GM23338 (cell line): ENCODE measurements around the gene ASIC5. TPM values are rescaled to one million over a fixed set of nuclear protein-coding genes. Genes with fewer than 3 reads are reported as not detected.

Experiments
- ATAC-seq: fragments of 200-7000 bp; cut with Tn5 transposase; 3 replicates; pipeline ENCODE4 v1.9.1; 2020
- DNase-seq: peaks from one replicate; pipeline ENCODE4 v3.0.0-alpha.2; 2015; ENCODE audit warnings: low spot score
- H2AFZ ChIP-seq: fragments of 200-600 bp; sonication (generic); 2 replicates; pipeline ENCODE4 v1.8.0; 2016; ENCODE audit warnings: antibody characterized with exemption, mild to moderate bottlenecking, moderate library complexity
- H3F3A ChIP-seq: fragments of 200-600 bp; sonication (generic); replicated peaks from 2 replicates; pipeline ENCODE4 v1.8.0; 2017; ENCODE audit warnings: antibody characterized with exemption, mixed run types, low read depth
- H3K27ac ChIP-seq: fragments of 200-600 bp; sonication (generic); 2 replicates; pipeline ENCODE4 v1.6.1; 2016; ENCODE audit warnings: low read depth
- H3K27me3 ChIP-seq: fragments of 200-600 bp; sonication (generic); 2 replicates; pipeline ENCODE4 v1.8.0; 2016; ENCODE audit warnings: mild to moderate bottlenecking, mixed run types, moderate library complexity; ENCODE audit not compliant: insufficient read depth
- H3K36me3 ChIP-seq: fragments of 200-600 bp; sonication (generic); 2 replicates; pipeline ENCODE4 v1.8.0; 2016; ENCODE audit warnings: mild to moderate bottlenecking; ENCODE audit not compliant: insufficient read depth
- H3K4me1 ChIP-seq: fragments of 200-600 bp; sonication (generic); 2 replicates; pipeline ENCODE4 v1.8.0; 2016; ENCODE audit warnings: mild to moderate bottlenecking, moderate library complexity; ENCODE audit not compliant: insufficient read depth
- H3K4me2 ChIP-seq: fragments of 200-600 bp; sonication (generic); 2 replicates; pipeline ENCODE4 v1.7.1; 2017; ENCODE audit warnings: mixed run types
- H3K4me3 ChIP-seq: fragments of 200-600 bp; sonication (generic); 2 replicates; pipeline ENCODE4 v1.6.1; 2016; ENCODE audit warnings: mixed run types
- H3K79me2 ChIP-seq: fragments of 200-600 bp; sonication (generic); replicated peaks from 2 replicates; pipeline ENCODE4 v1.8.0; 2017; ENCODE audit warnings: mild to moderate bottlenecking; ENCODE audit not compliant: insufficient read depth
- H3K9me2 ChIP-seq: fragments of 200-600 bp; sonication (generic); 2 replicates; pipeline ENCODE4 v1.8.0; 2017; ENCODE audit not compliant: insufficient read depth
- H4K20me1 ChIP-seq: fragments of 200-600 bp; sonication (generic); replicated peaks from 2 replicates; pipeline ENCODE4 v1.8.0; 2017; ENCODE audit warnings: mild to moderate bottlenecking; ENCODE audit not compliant: insufficient read depth
- H3K27ac Mint-ChIP-seq: 2 replicates; pipeline ENCODE4 v1.8.0; 2020; ENCODE audit warnings: inconsistent platforms, mild to moderate bottlenecking, moderate library complexity, mixed read lengths
- H3K27me3 Mint-ChIP-seq: 3 replicates; pipeline ENCODE4 v1.8.0; 2022; ENCODE audit warnings: low read depth, mild to moderate bottlenecking, moderate library complexity, mixed read lengths, inconsistent platforms; ENCODE audit not compliant: insufficient read depth, poor library complexity
- H3K36me3 Mint-ChIP-seq: 3 replicates; pipeline ENCODE4 v1.8.0; 2021; ENCODE audit warnings: low read depth, mild to moderate bottlenecking, inconsistent platforms, moderate library complexity, mixed read lengths
- H3K4me1 Mint-ChIP-seq: 3 replicates; pipeline ENCODE4 v1.8.0; 2020; ENCODE audit warnings: mild to moderate bottlenecking, inconsistent platforms, mixed read lengths
- H3K4me3 Mint-ChIP-seq: 3 replicates; pipeline ENCODE4 v1.8.0; 2021; ENCODE audit warnings: moderate library complexity, mild to moderate bottlenecking, inconsistent platforms, mixed read lengths
- H3K9me3 Mint-ChIP-seq: 3 replicates; pipeline ENCODE4 v1.8.0; 2020; ENCODE audit warnings: moderate library complexity, mild to moderate bottlenecking, inconsistent platforms, mixed read lengths
- STAT1 ChIP-seq: IDR thresholded peaks from one replicate; pipeline ENCODE4 v1.6.1; 2016; ENCODE audit warnings: antibody characterized with exemption; ENCODE audit not compliant: unreplicated experiment
- ZNF114 ChIP-seq: fragments of 250-450 bp; sonication (Bioruptor Pico); IDR thresholded peaks from 2 replicates; pipeline ENCODE4 v1.5.0; 2020; ENCODE audit warnings: mild to moderate bottlenecking, moderate library complexity
- polyA plus RNA-seq: library from polyadenylated mRNA; unstranded; fragments of >200 nt; fragmentation: Nextera tagmentation; extraction: Ambion mirVana; gene quantifications from 2 replicates; pipeline ENCODE4 v1.2.1, GENCODE V29; 2016
- total RNA-seq: library from RNA; depleted of rRNA; stranded (reverse); fragments of >200 nt; shearing (Covaris generic); gene quantifications from 2 replicates; pipeline ENCODE4 v1.2.3, GENCODE V29; 2014
- TF ChIP-seq, protein P1 (sequence below): fragments of 250-450 bp; sonication (Bioruptor Pico); IDR thresholded peaks from 2 replicates; pipeline ENCODE4 v1.5.0; 2020; ENCODE audit warnings: mild to moderate bottlenecking, moderate library complexity

The ASIC5 gene
- total and polyA plus RNA-seq, 2 experiments from 2014 or later, result not detected

DNA sequence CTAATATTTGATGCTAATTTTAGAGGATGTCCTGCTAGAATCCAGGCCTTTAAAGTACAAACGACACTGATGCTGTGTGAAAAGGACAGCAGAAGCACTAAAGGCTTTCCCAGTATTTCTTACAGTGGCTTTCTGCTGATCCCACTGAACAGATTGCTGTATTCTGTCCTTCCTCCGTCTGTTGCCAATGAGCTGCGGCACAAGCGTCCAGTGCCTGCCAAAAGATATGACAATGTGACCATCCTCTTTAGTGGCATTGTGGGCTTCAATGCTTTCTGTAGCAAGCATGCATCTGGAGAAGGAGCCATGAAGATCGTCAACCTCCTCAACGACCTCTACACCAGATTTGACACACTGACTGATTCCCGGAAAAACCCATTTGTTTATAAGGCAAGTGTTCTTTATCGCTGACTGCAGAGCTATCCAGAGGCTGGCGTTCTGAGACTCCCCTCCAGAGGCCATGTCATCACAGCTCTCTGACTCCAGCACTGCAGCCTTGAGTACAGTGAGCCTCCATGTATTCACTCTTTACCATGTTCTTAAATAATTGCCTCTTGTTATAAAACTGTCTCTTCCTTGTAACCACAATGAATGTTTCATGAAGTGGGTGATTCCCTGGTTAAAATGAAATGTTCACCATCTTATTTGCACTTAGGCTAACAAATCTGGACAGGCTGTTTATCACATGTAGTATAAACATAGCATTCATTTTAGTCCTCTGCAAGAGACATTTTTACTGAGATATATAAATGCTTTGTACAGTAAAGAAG is 63.7 kb downstream of the ASIC5 start:
- no peaks in the 10 kb centered on the region for H4K20me1 ChIP-seq
- ATAC-seq, result no peak
- no peaks in the 10 kb centered on the region for H3K36me3 ChIP-seq
- no peak overlapping the region for H3K27ac ChIP-seq
- H3K4me3 ChIP-seq, result no peak overlapping the region
- H3K27me3 Mint-ChIP-seq, result no peaks in the 10 kb centered on the region
- no peaks in the 10 kb centered on the region for H3K27me3 ChIP-seq
- H2AFZ ChIP-seq, result no peak overlapping the region
- no peaks in the 10 kb centered on the region for H3K4me1 ChIP-seq
- H3F3A ChIP-seq, result no peaks in the 10 kb centered on the region
- H3K36me3 Mint-ChIP-seq, result no peaks in the 10 kb centered on the region
- no peak overlapping the region for H3K27ac Mint-ChIP-seq
- no peak overlapping the region for H3K4me2 ChIP-seq
- H3K79me2 ChIP-seq, result no peaks in the 10 kb centered on the region
- H3K4me3 Mint-ChIP-seq, result no peak overlapping the region
- no peaks in the 10 kb centered on the region for H3K9me3 Mint-ChIP-seq
- peaks cover 4% of the 10 kb centered on the region; the same call in 1 of the 3 replicates for H3K4me1 Mint-ChIP-seq
- H3K9me2 ChIP-seq, result no peaks in the 10 kb centered on the region
- no peak for DNase-seq
- TF ChIP-seq STAT1, result no peak

DNA sequence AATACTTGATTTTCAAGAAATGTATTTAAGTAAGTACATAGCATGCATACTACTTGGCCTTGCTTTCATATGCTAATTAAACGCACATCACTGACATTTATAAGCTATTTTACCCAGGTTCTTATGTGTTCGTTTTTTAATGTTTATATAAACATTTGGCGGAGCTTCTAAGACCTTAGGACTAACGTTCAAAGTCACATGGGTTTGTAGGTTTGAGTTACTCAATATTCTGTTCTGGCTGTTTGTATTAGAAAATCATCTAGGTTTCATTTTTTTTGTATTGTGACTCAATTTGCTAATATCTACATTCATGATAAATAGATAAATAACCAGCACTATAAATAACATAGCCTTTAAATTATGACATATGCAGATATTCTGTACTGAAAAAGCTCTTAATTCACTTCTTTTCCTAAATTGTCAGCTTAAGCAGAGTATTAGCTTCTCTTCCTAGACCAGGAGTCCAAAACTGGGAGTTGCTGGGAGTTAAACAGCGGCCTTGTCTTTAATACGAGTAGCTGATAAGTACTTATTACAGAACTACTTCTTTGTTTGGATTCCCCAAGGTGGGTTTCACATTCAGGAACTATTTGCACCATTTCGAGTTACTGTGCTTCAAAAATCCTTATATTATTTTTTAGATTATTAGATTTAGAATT is 65.3 kb downstream of the ASIC5 start:
- Histone ChIP-seq H3K4me2 (no peak overlapping the region), H3K4me1 (no peaks in the 10 kb centered on the region), H3K4me3 (no peak overlapping the region), H3K27ac (no peak overlapping the region), H3K9me2 (no peaks in the 10 kb centered on the region), H4K20me1 (no peaks in the 10 kb centered on the region), H3K27me3 (no peaks in the 10 kb centered on the region), H3K36me3 (no peaks in the 10 kb centered on the region), H3K79me2 (no peaks in the 10 kb centered on the region), H2AFZ (no peak overlapping the region), H3F3A (no peaks in the 10 kb centered on the region)
- H3K9me3 Mint-ChIP-seq, result no peaks in the 10 kb centered on the region
- peaks cover 4% of the 10 kb centered on the region; the same call in 1 of the 3 replicates for H3K4me1 Mint-ChIP-seq
- ATAC-seq (no peak), DNase-seq (no peak)
- no peak overlapping the region for H3K27ac Mint-ChIP-seq
- no peak overlapping the region for H3K4me3 Mint-ChIP-seq
- no peaks in the 10 kb centered on the region for H3K27me3 Mint-ChIP-seq
- TF ChIP-seq ZNF114 (CRISPR knock-in tag), result no peak
- TF ChIP-seq, protein P1, sequence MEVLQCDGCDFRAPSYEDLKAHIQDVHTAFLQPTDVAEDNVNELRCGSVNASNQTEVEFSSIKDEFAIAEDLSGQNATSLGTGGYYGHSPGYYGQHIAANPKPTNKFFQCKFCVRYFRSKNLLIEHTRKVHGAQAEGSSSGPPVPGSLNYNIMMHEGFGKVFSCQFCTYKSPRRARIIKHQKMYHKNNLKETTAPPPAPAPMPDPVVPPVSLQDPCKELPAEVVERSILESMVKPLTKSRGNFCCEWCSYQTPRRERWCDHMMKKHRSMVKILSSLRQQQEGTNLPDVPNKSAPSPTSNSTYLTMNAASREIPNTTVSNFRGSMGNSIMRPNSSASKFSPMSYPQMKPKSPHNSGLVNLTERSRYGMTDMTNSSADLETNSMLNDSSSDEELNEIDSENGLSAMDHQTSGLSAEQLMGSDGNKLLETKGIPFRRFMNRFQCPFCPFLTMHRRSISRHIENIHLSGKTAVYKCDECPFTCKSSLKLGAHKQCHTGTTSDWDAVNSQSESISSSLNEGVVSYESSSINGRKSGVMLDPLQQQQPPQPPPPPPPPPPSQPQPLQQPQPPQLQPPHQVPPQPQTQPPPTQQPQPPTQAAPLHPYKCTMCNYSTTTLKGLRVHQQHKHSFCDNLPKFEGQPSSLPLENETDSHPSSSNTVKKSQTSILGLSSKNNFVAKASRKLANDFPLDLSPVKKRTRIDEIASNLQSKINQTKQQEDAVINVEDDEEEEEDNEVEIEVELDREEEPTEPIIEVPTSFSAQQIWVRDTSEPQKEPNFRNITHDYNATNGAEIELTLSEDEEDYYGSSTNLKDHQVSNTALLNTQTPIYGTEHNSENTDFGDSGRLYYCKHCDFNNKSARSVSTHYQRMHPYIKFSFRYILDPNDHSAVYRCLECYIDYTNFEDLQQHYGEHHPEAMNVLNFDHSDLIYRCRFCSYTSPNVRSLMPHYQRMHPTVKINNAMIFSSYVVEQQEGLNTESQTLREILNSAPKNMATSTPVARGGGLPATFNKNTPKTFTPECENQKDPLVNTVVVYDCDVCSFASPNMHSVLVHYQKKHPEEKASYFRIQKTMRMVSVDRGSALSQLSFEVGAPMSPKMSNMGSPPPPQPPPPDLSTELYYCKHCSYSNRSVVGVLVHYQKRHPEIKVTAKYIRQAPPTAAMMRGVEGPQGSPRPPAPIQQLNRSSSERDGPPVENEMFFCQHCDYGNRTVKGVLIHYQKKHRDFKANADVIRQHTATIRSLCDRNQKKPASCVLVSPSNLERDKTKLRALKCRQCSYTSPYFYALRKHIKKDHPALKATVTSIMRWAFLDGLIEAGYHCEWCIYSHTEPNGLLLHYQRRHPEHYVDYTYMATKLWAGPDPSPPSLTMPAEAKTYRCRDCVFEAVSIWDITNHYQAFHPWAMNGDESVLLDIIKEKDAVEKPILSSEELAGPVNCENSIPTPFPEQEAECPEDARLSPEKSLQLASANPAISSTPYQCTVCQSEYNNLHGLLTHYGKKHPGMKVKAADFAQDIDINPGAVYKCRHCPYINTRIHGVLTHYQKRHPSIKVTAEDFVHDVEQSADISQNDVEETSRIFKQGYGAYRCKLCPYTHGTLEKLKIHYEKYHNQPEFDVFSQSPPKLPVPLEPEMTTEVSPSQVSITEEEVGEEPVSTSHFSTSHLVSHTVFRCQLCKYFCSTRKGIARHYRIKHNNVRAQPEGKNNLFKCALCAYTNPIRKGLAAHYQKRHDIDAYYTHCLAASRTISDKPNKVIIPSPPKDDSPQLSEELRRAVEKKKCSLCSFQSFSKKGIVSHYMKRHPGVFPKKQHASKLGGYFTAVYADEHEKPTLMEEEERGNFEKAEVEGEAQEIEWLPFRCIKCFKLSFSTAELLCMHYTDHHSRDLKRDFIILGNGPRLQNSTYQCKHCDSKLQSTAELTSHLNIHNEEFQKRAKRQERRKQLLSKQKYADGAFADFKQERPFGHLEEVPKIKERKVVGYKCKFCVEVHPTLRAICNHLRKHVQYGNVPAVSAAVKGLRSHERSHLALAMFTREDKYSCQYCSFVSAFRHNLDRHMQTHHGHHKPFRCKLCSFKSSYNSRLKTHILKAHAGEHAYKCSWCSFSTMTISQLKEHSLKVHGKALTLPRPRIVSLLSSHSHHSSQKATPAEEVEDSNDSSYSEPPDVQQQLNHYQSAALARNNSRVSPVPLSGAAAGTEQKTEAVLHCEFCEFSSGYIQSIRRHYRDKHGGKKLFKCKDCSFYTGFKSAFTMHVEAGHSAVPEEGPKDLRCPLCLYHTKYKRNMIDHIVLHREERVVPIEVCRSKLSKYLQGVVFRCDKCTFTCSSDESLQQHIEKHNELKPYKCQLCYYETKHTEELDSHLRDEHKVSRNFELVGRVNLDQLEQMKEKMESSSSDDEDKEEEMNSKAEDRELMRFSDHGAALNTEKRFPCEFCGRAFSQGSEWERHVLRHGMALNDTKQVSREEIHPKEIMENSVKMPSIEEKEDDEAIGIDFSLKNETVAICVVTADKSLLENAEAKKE (CRISPR knock-in tag), result no peak
- no peaks in the 10 kb centered on the region for H3K36me3 Mint-ChIP-seq
